GM21723 (cell line): ENCODE results near the gene CLSTN2.

Experiments used
- ATAC-seq: cut with Tn5 transposase; IDR thresholded peaks from one replicate; pipeline ENCODE4 v1.9.1; 2021; ENCODE audit warnings: mild to moderate bottlenecking, moderate library complexity; ENCODE audit not compliant: unreplicated experiment

The CLSTN2 gene

DNA sequence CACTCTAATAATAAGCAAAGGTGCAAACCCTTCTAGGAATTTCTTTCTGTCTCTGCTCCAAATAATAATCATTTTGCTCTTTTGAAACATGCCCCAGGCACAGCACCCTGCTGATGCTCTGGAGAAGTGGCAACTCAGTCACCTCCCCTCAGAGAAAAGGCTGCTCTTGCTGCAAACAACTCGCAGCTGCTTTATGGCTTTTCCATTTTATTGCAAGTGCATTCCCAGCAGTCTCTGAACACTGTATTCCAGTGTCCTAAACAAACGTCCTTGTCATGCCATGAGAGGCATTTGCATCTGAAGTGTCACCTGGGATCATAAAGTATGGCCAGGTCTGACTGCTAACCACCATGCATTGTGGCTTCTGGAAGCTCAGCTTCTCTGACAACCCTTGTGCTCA is 384.8 kb downstream of the CLSTN2 start:
- no peak for ATAC-seq

DNA sequence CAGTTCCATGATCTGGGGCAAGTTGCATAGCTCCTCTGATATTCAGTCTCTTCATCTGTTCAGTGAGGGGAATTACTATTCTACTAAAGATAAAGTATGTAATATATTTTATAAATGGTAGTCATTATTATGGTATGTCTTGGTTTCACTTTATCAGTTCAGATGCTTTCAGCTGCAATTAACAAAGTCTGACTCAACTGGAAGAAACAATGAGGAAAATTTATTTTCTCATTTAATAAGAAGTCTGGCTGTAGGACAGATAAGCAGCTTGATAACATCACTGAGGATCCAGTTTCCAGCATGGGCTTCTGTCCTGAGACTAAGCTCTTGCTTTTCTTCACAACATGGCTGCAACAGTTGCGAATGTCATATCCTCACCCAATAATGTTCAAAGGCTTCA is 388.6 kb downstream of the CLSTN2 start:
- no peak for ATAC-seq

DNA sequence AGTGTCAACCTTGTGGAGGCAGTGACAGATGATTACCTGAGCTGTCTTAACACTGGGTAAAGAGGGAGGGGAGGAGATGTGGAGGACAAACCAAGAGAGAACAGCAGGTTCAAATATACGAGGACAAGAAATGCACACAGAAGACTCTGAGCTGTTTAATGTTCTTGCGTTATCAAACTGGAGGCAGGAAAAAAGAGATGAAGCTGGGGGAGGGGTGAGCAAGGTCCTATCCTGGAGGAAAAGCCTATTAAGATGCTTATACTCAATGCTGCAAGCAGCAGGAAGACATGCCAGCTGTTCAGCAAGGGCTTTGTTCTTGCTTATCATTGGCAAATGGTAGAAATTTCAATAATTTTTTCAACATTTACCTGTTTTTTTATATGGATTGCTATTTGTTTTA is 397.1 kb downstream of the CLSTN2 start:
- no peak for ATAC-seq

DNA sequence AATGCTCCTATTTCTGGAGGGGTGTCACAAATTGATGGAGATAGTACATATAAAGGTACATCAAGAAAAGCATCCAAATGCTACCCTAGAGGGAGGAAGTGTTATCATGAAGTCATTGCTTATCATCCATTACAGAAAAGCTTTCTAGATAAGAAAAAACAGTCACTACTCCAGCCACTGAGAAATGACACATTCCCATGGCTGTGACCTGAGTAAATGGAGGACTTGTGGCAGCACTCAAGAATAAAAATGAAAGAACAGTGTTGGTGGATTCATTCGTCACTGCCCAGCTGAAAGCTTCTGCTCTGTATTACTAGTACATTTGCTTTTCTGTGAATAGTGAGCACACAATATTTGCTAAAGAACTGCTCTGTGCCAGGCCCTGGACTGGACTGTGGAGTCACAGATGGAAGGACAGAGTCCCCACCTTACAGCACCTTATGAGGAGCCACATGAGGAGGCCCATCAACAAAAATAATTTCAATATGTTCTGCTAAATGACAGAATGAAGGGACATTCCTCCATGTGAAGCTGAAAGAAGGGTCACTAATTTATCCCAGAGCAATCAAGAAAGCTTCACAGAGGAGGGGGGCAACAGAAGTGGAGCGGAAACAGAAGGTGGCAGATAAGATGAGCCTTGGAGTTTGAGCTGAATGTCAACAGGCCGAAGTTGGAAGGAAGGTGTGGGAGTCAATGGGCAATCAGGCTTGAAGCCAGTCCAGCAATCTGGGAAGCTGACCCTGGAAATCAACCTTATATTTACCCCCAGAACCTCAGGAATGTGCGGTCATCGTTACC is 399.3 kb downstream of the CLSTN2 start:
- ATAC-seq = no peak

DNA sequence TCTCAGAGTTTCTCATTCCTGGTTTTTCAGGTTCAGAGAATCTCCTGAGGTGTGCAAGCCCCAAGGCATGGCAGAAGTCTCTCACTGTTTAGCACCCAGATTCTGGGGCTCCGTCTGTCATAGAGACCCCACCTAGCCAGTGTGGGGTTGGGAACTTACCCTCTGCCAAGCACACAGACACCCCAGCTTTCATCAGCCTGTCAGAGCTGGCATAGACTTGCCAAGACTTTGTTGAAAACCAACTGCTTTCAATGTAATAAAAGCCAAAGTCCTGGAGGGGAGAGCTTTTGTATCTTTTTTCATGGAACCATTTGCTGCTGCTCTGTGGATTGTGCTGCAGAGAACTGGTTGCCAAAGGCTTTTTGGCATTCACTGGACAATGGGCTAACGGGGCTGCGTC is 401.5 kb downstream of the CLSTN2 start:
- ATAC-seq = no peak

DNA sequence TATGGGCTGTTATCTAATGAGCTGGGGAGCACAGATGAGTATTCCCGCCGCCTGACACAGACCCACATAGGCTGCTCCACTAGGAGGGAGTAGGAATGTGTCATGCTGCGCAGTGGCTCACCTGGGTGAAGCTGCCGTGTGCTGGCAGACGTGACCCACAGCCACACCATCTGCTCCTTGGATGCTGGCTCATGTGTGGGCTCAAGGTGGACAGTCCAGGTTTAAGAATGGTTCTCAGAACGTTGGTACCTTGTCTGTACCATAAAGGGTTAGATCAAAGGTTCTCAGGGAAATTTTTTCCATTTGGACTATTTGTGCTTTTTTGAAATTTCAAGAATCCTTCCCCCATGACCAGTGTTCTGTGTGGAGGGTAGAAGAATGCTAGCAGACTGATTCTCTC is 403.9 kb downstream of the CLSTN2 start:
- ATAC-seq = no peak

DNA sequence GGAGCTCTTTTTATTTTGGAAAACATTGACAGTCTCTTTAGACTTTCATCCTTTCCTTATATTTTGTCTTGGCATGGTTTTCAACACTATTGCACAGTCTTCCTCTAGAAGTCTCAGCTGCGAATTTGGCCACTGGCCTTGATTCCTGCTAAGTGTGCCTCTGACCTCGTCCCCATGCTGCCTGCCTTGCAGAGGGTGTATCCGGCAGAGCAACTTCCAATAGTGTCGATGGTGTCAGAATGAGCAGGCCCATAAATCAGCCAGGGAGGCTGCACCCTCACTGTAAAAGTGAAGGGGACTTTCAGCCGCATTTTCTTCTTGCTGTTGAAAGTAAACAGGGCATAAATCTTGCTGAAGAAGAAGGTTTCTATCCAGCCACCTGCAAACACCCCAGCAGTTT is 406.2 kb downstream of the CLSTN2 start:
- ATAC-seq = no peak

DNA sequence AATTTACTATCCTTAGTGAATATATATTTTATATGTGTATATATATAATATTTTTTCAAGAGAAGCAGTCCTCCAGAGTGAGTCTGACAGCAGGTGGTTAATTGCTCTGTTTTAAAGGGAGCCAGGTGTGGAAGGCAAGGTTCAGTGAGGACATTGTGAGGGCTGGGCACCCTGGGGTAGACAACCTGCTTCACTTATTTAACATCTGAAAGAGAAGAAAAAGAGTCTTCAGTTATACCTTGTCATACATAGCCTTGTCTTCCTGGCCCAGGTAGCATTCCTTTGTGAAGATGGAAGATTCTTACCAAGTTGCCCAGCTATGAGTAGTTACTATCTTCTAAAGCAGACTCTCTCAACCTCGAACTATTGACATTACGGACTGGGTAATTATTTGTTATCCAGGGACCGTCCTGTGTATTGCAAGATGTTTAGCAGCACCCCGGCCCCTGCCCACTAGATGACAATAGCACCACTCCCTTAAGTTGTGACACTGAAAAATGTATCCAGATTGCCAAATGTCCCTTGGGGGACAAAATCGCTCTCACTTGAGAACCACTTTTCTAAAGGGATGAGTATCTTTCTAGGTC is 406.9 kb downstream of the CLSTN2 start:
- no peak for ATAC-seq

DNA sequence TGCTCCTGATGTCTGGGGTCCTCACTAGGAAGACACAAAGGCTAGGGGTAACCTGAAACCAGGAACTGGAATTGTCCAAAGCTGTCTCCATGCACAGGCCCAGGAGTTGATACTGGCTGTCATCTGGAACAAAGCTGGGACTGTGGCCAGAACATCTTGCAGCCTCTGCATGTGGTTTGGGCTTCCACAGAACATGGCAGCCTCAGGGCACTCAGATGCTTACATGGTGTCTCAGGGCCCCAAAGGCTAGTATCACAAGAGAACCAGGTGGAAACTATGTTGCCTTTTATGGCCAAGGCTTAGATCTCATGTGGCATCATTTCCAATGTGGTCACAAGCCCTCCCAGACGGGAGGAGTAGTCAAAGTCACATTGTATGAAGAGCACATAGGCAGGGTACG is 407.7 kb downstream of the CLSTN2 start:
- no peak for ATAC-seq

DNA sequence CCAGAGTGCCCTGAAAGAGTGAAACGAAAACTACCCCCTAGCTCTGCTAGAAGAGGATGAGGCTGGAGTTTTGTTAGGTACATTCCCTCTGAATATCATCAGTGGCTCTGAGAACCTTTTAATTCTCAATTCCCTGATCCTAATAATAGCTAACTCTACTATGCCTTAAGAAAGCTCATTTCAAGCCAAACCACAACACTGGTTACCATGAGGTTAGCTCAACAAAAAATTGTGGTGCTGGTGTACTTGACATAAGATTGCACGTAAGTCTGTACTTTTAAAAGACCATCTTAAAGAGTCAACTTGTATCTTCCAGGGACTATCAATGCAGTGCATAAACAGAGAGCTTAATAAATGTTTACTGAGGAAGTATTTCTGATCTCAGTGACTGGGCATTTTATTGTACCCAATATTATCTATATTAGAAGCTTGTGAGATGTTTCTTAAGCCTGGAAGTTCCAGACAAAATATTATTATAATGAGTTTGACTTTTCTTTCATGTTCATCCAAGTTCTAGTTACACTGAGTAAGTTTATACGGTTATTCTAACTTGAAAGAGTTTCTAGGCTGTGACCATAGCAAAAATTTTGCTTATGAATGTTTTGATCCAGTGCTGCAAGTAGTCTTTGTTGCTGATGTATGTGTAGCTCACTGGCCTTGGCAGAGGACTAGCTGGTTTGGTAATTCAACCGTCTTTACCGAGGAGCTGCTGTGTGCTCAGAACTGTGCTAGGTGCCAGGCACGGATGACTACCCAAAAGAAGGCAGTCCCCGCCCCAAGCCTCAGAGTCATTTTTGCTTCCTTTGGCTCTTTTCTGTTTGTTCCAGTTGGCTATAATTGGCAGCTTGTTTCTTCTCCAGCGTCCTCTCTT is 408.5 kb downstream of the CLSTN2 start:
- no peak for ATAC-seq

DNA sequence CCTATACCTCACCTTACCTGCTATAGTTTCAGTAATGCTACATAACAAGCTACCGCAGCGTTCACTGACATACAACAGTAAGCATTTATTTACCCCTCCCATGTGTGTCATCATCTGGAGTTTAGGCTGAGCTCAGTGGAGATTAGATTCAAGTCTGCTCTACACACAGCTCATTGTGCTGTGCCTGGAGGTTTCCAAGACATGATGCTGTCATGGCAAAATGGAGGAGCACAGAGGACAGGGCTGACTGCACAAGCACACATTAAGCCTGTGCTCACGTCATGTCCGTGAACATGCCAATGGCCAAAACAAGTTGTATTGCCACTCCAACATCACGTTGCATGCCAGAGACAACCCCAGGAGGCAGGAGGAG is 409.1 kb downstream of the CLSTN2 start:
- no peak for ATAC-seq

DNA sequence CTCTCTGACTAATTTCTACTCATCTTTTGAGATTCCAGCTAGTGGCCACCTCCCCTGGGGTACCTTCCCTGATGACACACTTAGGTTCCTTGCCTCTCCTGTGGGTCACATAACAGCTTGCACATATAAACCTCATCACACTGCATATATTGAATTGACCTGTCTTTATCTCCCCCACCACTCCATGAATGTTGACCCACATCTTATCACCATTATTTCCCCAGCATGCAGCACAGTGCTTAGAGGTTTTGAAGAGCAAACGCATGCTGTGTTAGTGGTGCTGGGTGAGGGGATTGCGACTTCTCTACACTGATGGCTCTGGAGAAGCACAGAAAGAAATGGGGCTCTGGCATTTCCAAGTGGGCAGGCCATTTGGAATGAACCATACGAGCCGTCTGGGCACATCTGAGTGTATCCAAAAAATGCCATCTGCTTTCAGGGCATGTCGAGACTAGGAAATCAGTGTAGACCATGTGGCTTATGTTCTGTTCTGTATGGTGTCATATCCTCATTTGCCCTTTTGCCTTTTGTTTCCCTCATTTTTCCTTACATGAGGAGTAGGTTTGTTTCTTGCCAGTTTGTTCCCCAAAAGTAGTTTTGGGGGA is 409.7 kb downstream of the CLSTN2 start:
- ATAC-seq = no peak

DNA sequence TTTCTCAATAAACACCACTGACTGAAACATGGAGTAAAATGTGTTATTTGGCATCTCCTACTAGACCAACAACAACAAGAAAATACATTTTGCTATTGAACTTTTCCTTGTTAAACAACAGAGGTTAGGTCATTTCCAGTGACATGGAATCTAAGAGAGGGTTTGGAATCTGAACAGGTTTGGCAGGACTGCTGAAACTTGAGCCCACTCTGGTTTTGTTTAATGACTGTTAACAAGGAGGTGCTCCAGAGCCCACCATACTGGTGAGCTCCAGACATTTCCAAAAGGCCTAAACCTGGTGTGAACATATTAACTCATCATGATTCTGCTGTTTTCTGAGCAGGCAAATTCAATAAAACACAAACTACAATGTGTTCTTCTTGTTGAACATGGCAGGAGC is 412.2 kb downstream of the CLSTN2 start:
- no peak for ATAC-seq

DNA sequence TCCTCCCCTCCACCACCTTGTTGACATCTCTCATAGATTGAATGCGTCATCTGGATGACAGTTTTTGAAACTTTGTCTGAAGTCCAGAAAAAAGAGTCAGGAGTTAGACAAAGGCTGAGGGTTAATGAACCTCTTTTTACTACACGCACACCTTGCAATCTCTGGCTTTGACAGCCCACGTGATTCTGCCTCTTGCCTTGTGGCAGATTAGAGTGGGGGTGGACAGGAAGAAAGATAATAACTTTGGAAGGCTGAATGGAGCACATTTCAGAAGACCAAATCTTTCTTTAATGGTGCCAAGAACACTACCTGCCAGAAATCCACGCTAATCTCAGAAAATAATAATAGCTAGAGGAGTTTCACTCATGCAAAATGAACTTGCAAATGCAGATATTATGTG is 415.0 kb downstream of the CLSTN2 start:
- ATAC-seq = no peak

DNA sequence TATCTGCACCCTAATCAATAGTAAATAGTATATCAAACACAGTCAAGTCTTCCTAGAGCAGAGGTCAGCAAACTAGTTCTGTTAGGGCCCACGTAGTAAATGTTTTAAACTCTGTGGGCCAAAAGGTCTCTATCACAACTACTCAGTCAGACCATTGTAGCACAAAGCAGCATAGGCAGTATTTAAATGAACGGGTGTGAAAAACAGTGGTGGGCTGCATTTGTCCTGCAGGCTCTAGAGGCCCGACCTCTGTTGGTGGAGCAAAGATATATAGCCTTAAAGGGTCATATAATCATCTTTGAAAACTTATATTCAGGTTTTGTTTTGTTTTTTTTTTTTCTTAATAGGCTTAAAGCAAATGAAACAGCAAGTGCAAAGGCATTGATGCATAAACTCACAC is 416.5 kb downstream of the CLSTN2 start:
- no peak for ATAC-seq

DNA sequence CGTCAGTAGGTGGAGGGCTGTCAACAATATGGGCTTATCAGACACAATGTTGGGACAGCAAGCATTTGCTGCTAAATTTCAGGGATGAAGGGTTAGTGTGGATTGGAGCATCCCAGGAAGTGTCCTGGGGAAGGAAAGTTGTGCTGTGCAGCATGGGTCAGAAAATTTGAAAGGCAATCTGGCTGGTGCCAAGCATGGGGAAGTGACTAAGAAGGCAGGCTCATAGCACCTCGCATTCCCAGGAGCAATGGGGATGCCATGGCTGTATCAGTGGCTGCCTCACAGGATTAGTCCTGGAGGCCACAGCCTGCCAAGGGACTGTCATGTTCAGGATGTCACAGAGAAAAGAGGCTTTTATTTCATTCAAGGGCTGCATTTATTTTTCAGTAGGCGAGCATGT is 420.5 kb downstream of the CLSTN2 start:
- no peak for ATAC-seq

DNA sequence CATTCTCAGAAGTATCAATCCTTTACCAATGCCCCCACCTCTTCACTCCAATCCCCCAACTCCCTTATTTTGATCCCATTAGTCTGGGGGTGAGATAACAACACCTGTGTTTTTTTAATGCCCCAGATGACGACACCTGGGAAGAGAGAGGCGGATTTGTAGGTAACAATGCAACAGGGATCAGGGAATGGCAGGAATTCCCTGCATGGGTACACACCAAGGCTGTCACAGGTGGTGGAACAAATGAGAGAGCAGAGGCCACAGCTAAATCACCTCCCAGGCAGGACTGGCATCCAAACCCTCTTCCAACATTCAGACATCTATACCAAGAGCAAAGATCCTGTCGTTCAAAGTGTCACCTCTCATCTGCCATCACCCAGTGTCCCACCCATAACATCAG is 423.7 kb downstream of the CLSTN2 start:
- no peak for ATAC-seq

DNA sequence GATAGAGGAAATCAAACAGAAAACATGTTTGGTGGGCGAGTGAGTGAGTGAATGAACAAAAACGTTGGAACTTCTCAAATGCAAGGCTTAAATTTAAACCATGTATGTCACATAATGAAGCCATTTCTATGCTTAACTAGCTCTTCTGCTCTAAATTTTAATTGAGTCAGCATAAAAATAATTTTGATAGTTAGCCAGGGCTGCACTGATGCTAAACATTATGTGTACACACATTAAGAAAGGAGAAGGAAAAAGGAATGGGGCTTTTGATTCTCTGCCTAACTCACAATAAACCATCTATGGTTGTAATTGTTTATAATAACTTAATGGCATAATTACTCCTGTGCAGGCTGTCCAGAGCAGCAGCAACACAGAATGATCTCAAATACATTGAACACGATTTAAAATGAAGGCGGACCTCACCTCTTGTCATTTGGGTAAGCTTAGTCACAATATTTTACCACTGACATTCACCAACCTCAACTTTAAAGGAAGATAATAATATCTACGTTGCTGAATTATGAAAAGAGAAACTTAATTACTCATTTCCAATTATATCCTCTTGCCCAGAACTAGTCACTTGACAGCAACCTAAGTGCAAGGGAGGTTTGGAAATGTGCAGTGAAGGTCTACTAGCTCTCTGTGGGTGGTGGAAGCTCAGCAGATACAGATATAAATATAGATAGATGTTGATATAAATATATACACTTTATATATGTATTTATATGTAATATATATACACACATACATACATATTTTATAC is 424.4 kb downstream of the CLSTN2 start:
- ATAC-seq = no peak

DNA sequence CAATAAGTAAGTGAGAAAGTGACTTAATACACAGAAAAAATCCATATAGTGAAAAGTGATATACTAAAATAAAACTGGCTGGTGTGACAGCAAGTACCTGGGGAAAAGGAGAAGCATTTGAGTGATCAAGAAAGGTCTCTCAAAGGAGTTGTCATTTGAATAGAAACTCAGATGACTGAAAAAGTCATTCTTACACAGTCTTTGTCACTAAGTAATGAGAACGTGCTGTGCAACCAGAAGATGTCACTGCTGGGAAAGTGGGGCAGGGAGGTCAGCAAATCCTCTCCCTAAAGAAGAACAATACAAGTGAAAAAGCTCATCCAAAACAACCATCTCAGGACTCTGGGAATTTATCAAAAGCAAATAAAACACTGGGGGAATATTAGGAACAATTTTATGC is 425.3 kb downstream of the CLSTN2 start:
- no peak for ATAC-seq

DNA sequence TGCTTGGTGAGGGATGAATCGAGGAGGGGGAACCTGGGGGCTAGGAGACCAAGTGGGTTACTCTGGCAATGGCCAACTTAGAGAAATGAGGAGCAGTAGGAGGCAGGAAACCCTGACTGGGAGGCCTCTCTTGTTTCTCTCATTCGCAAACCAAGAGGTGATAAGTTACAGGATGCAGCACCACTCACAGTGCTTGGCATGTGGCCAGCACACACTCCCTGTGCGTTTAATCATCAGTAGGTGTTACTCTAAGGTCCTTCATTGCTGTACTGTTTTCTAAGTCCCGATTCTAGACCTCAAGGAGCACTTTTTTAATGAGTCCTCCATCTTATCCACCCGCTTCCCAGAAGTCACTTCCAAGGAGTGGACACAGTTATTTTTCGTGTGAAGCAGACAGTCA is 428.8 kb downstream of the CLSTN2 start:
- no peak for ATAC-seq
